ENCODE data around the gene PATE1.

- no peak for TF ChIP-seq CTCF (optimal IDR thresholded peaks at IDR 0.05 in 1 of 3, IDR thresholded peaks at IDR 0.05 in 1 of 3, conservative IDR thresholded peaks at IDR 0.05 in 1 of 3; ENCODE audit: extremely low read depth in 1 of 3, insufficient read depth in 2 of 3, low read length in 3 of 3)
- TF ChIP-seq EZH2 (IDR thresholded peaks at IDR 0.05; ENCODE audit: low read length) = no peak
Observed at GRCh38 chr11:125740617-125741016, 5.5 kb upstream of the PATE1 start.
